NB4 (cell line): ENCODE data around the gene OSBPL2.

Experiments
- MAX ChIP-seq: IDR thresholded peaks from 2 replicates; pipeline ENCODE4 v1.6.1; 2011; ENCODE audit warnings: low read depth, low read length
- MYC ChIP-seq: IDR thresholded peaks from 2 replicates; pipeline ENCODE4 v1.6.1; 2011; ENCODE audit warnings: low read depth, low read length
- POLR2A ChIP-seq: IDR thresholded peaks from 2 replicates; pipeline ENCODE4 v1.6.1; 2011; ENCODE audit warnings: mild to moderate bottlenecking; ENCODE audit not compliant: insufficient read length; ENCODE audit errors: extremely low read depth
- TF ChIP-seq, protein P1 (sequence below): IDR thresholded peaks from one replicate; pipeline ENCODE4 v1.5.1; 2012; ENCODE audit warnings: low read depth, low read length

- TF ChIP-seq, protein P1, sequence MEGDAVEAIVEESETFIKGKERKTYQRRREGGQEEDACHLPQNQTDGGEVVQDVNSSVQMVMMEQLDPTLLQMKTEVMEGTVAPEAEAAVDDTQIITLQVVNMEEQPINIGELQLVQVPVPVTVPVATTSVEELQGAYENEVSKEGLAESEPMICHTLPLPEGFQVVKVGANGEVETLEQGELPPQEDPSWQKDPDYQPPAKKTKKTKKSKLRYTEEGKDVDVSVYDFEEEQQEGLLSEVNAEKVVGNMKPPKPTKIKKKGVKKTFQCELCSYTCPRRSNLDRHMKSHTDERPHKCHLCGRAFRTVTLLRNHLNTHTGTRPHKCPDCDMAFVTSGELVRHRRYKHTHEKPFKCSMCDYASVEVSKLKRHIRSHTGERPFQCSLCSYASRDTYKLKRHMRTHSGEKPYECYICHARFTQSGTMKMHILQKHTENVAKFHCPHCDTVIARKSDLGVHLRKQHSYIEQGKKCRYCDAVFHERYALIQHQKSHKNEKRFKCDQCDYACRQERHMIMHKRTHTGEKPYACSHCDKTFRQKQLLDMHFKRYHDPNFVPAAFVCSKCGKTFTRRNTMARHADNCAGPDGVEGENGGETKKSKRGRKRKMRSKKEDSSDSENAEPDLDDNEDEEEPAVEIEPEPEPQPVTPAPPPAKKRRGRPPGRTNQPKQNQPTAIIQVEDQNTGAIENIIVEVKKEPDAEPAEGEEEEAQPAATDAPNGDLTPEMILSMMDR, result no peak
- TF ChIP-seq POLR2A (no peak), MAX (no peak), MYC (no peak)
Measured at GRCh38 chr20:62332989-62333819, 94.9 kb downstream of the OSBPL2 start.
